ENCODE results near the gene PDLIM3.

DNA sequence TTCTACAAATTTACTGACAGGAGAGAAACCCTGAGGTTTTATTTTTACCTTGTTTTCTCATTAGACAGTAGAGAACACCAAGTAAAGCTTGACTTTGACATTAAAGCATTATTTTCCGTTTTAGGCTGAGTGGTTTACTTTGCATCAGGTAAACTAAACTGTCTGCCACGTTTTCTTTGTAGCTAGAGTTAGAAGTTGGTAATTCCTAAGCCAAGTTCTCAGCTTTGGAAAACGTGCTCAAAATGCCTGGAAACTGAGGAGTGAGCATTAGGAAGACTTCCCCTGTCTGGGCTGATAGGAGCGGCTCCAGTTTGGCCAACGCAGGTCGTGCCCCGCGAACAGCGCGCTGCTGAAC, 819 bp downstream of the PDLIM3 start:
- TF ChIP-seq, protein P1, sequence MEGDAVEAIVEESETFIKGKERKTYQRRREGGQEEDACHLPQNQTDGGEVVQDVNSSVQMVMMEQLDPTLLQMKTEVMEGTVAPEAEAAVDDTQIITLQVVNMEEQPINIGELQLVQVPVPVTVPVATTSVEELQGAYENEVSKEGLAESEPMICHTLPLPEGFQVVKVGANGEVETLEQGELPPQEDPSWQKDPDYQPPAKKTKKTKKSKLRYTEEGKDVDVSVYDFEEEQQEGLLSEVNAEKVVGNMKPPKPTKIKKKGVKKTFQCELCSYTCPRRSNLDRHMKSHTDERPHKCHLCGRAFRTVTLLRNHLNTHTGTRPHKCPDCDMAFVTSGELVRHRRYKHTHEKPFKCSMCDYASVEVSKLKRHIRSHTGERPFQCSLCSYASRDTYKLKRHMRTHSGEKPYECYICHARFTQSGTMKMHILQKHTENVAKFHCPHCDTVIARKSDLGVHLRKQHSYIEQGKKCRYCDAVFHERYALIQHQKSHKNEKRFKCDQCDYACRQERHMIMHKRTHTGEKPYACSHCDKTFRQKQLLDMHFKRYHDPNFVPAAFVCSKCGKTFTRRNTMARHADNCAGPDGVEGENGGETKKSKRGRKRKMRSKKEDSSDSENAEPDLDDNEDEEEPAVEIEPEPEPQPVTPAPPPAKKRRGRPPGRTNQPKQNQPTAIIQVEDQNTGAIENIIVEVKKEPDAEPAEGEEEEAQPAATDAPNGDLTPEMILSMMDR (conservative IDR thresholded peaks at IDR 0.05), result no peak
- no peak for TF ChIP-seq ZFX (IDR thresholded peaks at IDR 0.05)

Data from C4-2B (cell line).